ENCODE results near the gene PLAA.

PLAA gene

DNA sequence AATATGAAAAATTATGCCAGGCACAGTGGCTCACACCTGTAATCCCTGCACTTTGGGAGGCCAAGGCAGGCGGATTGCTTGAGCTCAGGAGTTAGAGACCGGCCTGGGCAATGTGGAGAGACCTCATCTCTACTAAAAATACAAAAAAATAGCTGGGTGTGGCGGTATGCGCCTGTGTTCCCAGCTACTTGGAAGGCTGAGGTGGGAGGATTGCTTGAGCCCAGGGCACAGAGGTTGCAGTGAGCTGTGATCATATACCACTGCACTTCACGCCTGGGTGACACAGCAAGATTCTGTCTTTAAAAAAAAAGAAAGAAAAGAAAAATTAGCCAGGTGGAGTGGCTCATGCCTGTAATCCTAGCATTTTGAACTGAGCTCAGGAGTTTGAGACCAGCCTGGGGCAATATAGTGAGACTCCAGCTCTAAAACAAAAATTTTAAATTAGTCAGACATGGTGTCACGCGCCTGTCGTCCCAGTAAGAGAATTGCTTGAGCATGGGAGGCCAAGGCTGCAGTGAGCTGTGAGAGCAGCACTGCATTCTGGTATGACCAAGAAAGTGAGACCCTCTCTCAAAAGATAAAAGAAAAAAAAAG lies 18.0 kb downstream of the PLAA start:
- no peak overlapping the region for H3K4me3 ChIP-seq (ENCODE audit: extremely low read depth, insufficient read depth, low read length, poor library complexity, severe bottlenecking)
- peaks cover 63% of the 10 kb centered on the region for H3K36me3 ChIP-seq (ENCODE audit: control insufficient read depth, insufficient read depth, low read length)
- no peaks in the 10 kb centered on the region for H3K9me3 ChIP-seq (ENCODE audit: control insufficient read depth, low read length)
- no peak overlapping the region for H3K27ac ChIP-seq (ENCODE audit: low read depth, low read length, severe bottlenecking)
- WGBS, 2 experiments (ENCODE audit: insufficient coverage in 2 of 2), result 88 to 98% methylated on average over 6 to 7 of the region's 8 CpGs
- no peaks in the 10 kb centered on the region for H3K4me1 ChIP-seq (ENCODE audit: control insufficient read depth, insufficient read depth, low read length, poor library complexity, severe bottlenecking)

DNA sequence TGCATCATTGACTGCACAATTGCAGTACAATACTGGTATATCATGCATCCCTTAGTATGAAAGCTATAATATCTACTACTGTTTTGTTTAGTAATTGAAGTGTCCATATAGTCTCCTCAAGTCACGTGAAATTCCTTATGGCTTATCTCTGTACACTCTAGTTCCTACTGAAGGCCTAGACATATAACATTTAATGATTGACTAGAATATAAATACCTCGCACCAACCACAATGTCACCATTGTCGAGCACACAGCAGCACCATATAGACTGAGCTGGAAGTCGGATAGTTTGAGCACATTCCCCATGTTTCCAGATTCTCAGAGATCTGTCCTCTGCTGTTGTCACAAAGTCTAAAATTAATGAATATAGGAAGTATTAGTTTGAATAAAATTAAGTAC lies 21.4 kb downstream of the PLAA start:
- H3K9me3 ChIP-seq (ENCODE audit: control insufficient read depth, low read length), result no peaks in the 10 kb centered on the region
- H3K36me3 ChIP-seq (ENCODE audit: control insufficient read depth, insufficient read depth, low read length), result peaks cover 83% of the 10 kb centered on the region
- WGBS, 2 experiments (ENCODE audit: insufficient coverage in 2 of 2), result 100% methylated on average over 1 of the region's 4 CpGs; no CpG with 5 or more reads in 1 of the 2 experiments
- no peak overlapping the region for H3K27ac ChIP-seq (ENCODE audit: low read depth, low read length, severe bottlenecking)
- H3K4me3 ChIP-seq (ENCODE audit: extremely low read depth, insufficient read depth, low read length, poor library complexity, severe bottlenecking), result no peak overlapping the region
- H3K4me1 ChIP-seq (ENCODE audit: control insufficient read depth, insufficient read depth, low read length, poor library complexity, severe bottlenecking), result no peaks in the 10 kb centered on the region

DNA sequence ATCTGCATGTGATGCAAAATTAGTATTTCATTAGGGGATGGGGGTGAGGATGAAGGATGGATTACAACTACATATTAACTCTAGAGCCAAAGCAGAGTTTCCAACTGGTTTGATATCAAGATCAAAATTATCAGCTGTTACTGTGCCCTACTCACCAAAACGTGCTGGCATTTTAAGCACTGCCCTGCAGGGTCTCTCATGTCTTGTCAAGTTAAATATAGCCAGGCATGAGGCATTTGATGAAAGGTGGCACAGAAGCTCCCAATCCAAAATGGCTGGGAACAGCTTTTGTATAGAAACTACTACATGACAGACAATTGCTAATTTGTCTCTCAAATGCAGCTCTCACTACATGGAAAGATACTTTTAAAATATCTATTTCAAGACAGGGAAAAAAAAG lies 27.3 kb downstream of the PLAA start:
- no peak overlapping the region for H3K4me3 ChIP-seq (ENCODE audit: extremely low read depth, insufficient read depth, low read length, poor library complexity, severe bottlenecking)
- H3K27ac ChIP-seq (ENCODE audit: low read depth, low read length, severe bottlenecking), result no peak overlapping the region
- 83 to 100% methylated on average over 1 of the region's 1 CpG for WGBS, 2 experiments (ENCODE audit: insufficient coverage in 2 of 2)
- H3K4me1 ChIP-seq (ENCODE audit: control insufficient read depth, insufficient read depth, low read length, poor library complexity, severe bottlenecking), result no peaks in the 10 kb centered on the region
- H3K9me3 ChIP-seq (ENCODE audit: control insufficient read depth, low read length), result no peaks in the 10 kb centered on the region
- peaks cover 83% of the 10 kb centered on the region for H3K36me3 ChIP-seq (ENCODE audit: control insufficient read depth, insufficient read depth, low read length)

DNA sequence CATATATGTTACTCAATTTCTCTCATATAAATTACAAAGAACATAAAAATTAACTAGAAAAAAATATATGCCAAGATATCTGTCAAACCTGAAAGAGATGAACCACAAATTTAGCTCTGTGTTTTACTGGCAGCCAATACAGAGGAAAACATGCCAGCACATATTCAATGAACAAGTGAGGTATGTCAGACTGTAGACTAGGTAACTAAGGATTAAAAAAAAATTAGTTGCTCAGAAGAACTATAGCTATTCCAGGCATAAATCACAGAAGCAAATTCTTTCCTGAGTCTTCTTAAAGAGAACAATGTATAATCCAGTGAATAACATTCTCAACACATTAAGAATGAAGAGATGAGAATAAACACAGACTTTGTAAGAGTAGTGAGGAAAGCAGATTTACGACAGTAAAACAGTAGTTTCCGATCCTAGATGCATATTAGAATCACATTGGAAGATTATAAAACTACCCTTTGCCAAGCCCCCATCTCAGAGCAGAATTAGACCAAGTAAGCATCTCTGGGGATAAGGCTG lies 33.8 kb downstream of the PLAA start:
- no peak overlapping the region for H3K4me3 ChIP-seq (ENCODE audit: extremely low read depth, insufficient read depth, low read length, poor library complexity, severe bottlenecking)
- no CpG with 5 or more reads among the region's 2 CpGs for WGBS, 2 experiments (ENCODE audit: insufficient coverage in 2 of 2)
- peaks cover 50% of the 10 kb centered on the region for H3K36me3 ChIP-seq (ENCODE audit: control insufficient read depth, insufficient read depth, low read length)
- H3K9me3 ChIP-seq (ENCODE audit: control insufficient read depth, low read length), result no peaks in the 10 kb centered on the region
- H3K4me1 ChIP-seq (ENCODE audit: control insufficient read depth, insufficient read depth, low read length, poor library complexity, severe bottlenecking), result no peaks in the 10 kb centered on the region
- H3K27ac ChIP-seq (ENCODE audit: low read depth, low read length, severe bottlenecking), result no peak overlapping the region

DNA sequence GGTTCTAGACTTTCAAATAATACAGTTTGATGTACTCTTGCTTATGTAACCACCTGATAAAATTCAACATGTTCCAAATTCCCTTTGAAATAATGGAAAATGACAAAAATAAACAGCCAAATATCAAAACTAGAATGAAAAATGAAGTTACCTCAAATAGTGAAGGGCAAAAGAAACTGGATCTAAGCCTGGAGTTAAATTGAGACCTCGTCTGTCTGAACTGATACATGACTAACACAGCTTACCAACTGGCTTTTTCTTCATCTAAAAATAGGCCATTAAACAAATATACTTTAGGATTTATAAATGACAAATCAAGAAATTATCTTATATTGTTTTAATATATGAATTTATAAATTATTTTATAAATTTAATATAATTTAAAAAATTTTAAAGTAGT lies 42.4 kb downstream of the PLAA start:
- H3K4me3 ChIP-seq (ENCODE audit: extremely low read depth, insufficient read depth, low read length, poor library complexity, severe bottlenecking), result no peak overlapping the region

DNA sequence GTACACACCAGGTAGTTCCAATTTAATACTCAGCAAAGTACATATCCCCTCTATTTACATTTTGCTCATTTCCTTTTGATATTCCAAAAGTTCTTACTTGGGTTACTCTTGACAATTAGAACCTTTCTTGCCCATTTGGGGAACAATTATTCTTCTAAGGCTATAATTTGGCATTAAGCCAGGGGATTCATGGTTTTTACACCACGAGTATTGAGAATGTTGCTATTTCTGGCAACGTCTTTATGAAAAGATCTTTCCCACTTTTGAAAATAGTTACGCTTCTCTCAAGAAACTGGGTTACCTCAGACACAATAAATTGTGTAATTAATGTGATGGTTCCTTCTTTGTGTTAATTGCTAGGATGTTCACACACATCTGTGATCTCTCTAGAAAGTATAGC lies 43.0 kb downstream of the PLAA start:
- peaks cover 44% of the 10 kb centered on the region for H3K36me3 ChIP-seq (ENCODE audit: control insufficient read depth, insufficient read depth, low read length)
- no peaks in the 10 kb centered on the region for H3K4me1 ChIP-seq (ENCODE audit: control insufficient read depth, insufficient read depth, low read length, poor library complexity, severe bottlenecking)
- 94 to 100% methylated on average over 1 to 3 of the region's 3 CpGs for WGBS, 2 experiments (ENCODE audit: insufficient coverage in 2 of 2)
- no peak overlapping the region for H3K4me3 ChIP-seq (ENCODE audit: extremely low read depth, insufficient read depth, low read length, poor library complexity, severe bottlenecking)
- H3K9me3 ChIP-seq (ENCODE audit: control insufficient read depth, low read length), result no peaks in the 10 kb centered on the region
- no peak overlapping the region for H3K27ac ChIP-seq (ENCODE audit: low read depth, low read length, severe bottlenecking)

More for the DNA sequence above, 42.4 kb downstream of the PLAA start:
- no peak overlapping the region for H3K27ac ChIP-seq (ENCODE audit: low read depth, low read length, severe bottlenecking)
- no peaks in the 10 kb centered on the region for H3K4me1 ChIP-seq (ENCODE audit: control insufficient read depth, insufficient read depth, low read length, poor library complexity, severe bottlenecking)
- H3K9me3 ChIP-seq (ENCODE audit: control insufficient read depth, low read length), result no peaks in the 10 kb centered on the region
- WGBS, 2 experiments (ENCODE audit: insufficient coverage in 2 of 2), result no CpG with 5 or more reads among the region's 1 CpG
- peaks cover 47% of the 10 kb centered on the region for H3K36me3 ChIP-seq (ENCODE audit: control insufficient read depth, insufficient read depth, low read length)

DNA sequence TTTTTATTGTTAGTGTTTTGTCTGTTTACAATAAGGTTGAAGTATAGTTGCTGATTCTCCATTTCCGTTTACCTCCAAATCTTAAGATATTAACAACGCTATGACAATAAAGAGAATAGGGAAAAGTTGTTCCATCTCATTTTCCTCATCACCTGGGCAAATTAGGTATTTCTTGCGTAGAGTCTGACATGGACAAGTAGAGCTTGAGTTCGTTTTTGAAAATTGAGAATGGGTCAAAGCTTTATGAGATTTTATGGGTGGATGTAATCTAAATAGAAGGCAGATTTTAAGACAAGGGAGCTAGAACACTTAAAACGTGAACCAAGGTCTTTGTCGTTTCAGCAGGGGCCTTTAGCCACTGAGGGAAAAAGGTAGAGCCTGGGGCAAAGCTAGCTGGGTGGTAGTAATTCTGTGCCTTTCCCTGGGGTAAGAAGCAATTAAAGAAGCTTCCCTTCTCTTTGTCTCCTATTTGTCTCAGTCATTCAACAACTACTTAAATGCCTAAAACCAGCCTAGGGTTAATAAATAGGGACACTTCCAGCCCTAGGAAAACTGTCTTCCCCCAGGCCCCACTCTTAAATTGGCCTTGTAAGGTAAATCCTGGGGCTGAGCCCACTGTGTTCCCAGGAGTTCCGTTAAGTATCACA lies 53.9 kb downstream of the PLAA start:
- no peaks in the 10 kb centered on the region for H3K4me1 ChIP-seq (ENCODE audit: control insufficient read depth, insufficient read depth, low read length, poor library complexity, severe bottlenecking)
- H3K27ac ChIP-seq (ENCODE audit: low read depth, low read length, severe bottlenecking), result peak overlapping the region; percentile 97
- 15 to 56% methylated on average over 2 to 3 of the region's 7 CpGs for WGBS, 2 experiments (ENCODE audit: insufficient coverage in 2 of 2)
- no peaks in the 10 kb centered on the region for H3K9me3 ChIP-seq (ENCODE audit: control insufficient read depth, low read length)
- H3K4me3 ChIP-seq (ENCODE audit: extremely low read depth, insufficient read depth, low read length, poor library complexity, severe bottlenecking), result peak overlapping the region; percentile 95
- no peaks in the 10 kb centered on the region for H3K36me3 ChIP-seq (ENCODE audit: control insufficient read depth, insufficient read depth, low read length)

DNA sequence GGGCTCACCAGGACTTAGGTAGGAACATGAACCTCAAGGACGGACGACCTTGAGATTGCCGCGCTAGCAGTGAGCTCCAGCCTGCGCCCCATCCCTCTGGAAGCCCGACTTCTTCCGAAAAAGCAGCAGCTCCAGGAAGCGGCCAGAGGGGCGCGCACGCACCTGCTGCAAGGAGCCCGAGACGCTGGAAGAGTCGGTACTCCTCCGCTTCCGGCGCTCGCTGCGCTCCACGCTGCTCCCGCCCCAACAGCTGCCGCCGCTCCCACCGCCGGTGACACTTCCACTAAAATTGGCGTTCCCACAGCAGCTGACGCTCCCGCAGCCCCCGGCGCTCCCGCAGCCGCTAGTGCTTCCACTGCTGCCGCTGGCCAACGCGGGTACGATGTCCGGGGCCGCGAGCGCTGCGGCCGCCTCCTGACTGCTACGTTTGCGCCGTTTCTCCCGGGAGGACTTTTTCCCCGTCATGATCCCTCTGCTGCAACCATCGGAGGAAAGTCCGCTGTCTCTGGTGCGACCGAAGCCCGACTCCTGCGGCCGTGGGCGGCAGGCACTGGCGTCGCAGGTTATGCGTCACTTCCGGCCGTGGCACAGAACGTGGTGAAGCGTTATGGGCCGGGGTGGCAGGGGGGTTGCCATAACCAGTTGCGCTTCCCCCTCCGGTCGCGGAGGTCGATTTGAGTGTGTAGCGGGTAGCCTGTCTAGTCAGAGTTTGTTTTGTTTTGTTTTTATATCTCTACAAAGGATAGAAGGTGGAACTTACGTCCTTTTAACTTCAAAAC lies 54.6 kb downstream of the PLAA start, which contains the start of gene CAAP1:
CAAP1 (minus strand) TSS at position 552 of the 779 bp plus-strand sequence; CDS start at position 465, 87 bp downstream.
- H3K36me3 ChIP-seq (ENCODE audit: control insufficient read depth, insufficient read depth, low read length), result no peaks in the 10 kb centered on the region
- 0% methylated on average over 58 to 60 of the region's 70 CpGs for WGBS, 2 experiments (ENCODE audit: insufficient coverage in 2 of 2)
- H3K27ac ChIP-seq (ENCODE audit: low read depth, low read length, severe bottlenecking), result peak within 1 kb of the TSS; percentile 97
- no peaks in the 10 kb centered on the region for H3K4me1 ChIP-seq (ENCODE audit: control insufficient read depth, insufficient read depth, low read length, poor library complexity, severe bottlenecking)
- H3K9me3 ChIP-seq (ENCODE audit: control insufficient read depth, low read length), result no peaks in the 10 kb centered on the region
- peak within 1 kb of the TSS; percentile 95 for H3K4me3 ChIP-seq (ENCODE audit: extremely low read depth, insufficient read depth, low read length, poor library complexity, severe bottlenecking)

DNA sequence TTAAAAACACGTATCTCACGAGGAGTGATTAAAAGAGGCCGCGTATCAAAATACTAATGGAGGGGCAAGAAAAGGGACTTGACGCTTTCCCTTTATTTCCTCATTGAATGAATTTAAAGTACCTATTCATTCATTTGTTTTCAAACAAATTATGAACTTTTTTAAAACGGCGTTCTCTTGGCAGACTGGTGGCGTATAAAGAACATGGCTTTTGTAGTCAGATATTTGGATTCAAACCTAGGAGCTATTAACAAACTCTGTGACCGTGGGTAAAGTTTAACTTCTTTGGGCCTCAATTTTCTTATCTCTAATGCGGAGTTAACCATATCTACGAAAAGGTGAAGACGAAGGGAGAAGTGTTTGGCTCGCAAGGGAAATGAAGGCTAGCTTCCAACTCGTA lies 55.3 kb downstream of the PLAA start:
- H3K4me3 ChIP-seq (ENCODE audit: extremely low read depth, insufficient read depth, low read length, poor library complexity, severe bottlenecking), result peak overlapping the region; percentile 95
- H3K4me1 ChIP-seq (ENCODE audit: control insufficient read depth, insufficient read depth, low read length, poor library complexity, severe bottlenecking), result no peaks in the 10 kb centered on the region
- peak overlapping the region; percentile 97 for H3K27ac ChIP-seq (ENCODE audit: low read depth, low read length, severe bottlenecking)
- no peaks in the 10 kb centered on the region for H3K9me3 ChIP-seq (ENCODE audit: control insufficient read depth, low read length)
- H3K36me3 ChIP-seq (ENCODE audit: control insufficient read depth, insufficient read depth, low read length), result peaks cover 6% of the 10 kb centered on the region
- WGBS, 2 experiments (ENCODE audit: insufficient coverage in 2 of 2), result 1 to 4% methylated on average over 8 of the region's 14 CpGs

DNA sequence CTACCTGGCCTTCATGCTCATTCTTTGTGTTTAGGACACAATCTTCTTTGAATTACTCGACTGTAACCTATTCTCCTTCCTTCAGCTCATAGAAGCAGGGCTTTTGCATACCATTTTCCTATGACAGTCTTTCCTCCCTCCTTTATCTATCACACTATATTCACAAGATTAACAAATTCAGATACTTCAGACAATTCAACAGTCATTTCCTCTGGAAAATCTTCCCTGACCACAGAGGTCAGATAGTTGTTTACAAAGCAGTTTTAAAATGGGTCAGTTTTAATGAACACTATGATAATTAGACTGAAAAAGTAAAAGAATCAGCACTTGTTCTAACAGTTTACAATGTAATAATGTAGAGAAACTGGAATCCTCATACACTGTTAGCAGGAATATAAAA lies 58.8 kb downstream of the PLAA start:
- 95 to 100% methylated on average over 1 of the region's 1 CpG for WGBS, 2 experiments (ENCODE audit: insufficient coverage in 2 of 2)
- Histone ChIP-seq H3K36me3 (ENCODE audit: control insufficient read depth, insufficient read depth, low read length) (peaks cover 21% of the 10 kb centered on the region), H3K4me1 (ENCODE audit: control insufficient read depth, insufficient read depth, low read length, poor library complexity, severe bottlenecking) (no peaks in the 10 kb centered on the region)

More for the DNA sequence above, 58.8 kb downstream of the PLAA start:
- H3K4me3 ChIP-seq (ENCODE audit: extremely low read depth, insufficient read depth, low read length, poor library complexity, severe bottlenecking), result no peak overlapping the region
- H3K9me3 ChIP-seq (ENCODE audit: control insufficient read depth, low read length), result peaks cover 1% of the 10 kb centered on the region
- H3K27ac ChIP-seq (ENCODE audit: low read depth, low read length, severe bottlenecking), result no peak overlapping the region
